CD14-positive monocyte (primary cell): ENCODE data around the gene FGGY. TPM values are rescaled to one million over a fixed set of nuclear protein-coding genes. Genes with fewer than 3 reads are reported as not detected.

Source experiments
- DNase-seq, 3 donors: peaks; one replicate each; pipeline ENCODE4 v3.0.0-alpha.2; 2011 to 2022
- H2AFZ ChIP-seq: 2 replicates; pipeline ENCODE4 v1.6.0; 2012; ENCODE audit warnings: mild to moderate bottlenecking, low read depth, low read length, inconsistent platforms; ENCODE audit not compliant: insufficient read depth, poor library complexity, severe bottlenecking
- H3K27ac ChIP-seq, 2 donors: 1 replicate in 1 of 2; 2 replicates in 1 of 2; pipeline ENCODE4 v1.5.1; 2012 to 2013; ENCODE audit warnings: low read length in 2 of 2, control low read depth in 1 of 2, inconsistent platforms in 1 of 2, low read depth in 1 of 2, mild to moderate bottlenecking in 1 of 2
- H3K27me3 ChIP-seq, 2 donors: one replicate each; pipeline versions ENCODE4 v1.6.0 to v1.6.1; 2011 to 2013; ENCODE audit warnings: low read length in 2 of 2; ENCODE audit not compliant: control insufficient read depth in 2 of 2, insufficient read depth in 2 of 2
- H3K36me3 ChIP-seq, 2 donors: replicated peaks in 1 of 2; 1 replicate in 1 of 2; 2 replicates in 1 of 2; pipeline versions ENCODE4 v1.5.1 to v1.6.1; 2012 to 2013; ENCODE audit warnings: low read length in 2 of 2, control low read depth in 1 of 2, inconsistent platforms in 1 of 2, mild to moderate bottlenecking in 1 of 2; ENCODE audit not compliant: insufficient read depth in 2 of 2, control insufficient read depth in 1 of 2
- H3K4me1 ChIP-seq, 2 donors: 1 replicate in 1 of 2; 2 replicates in 1 of 2; pipeline versions ENCODE4 v1.5.1 to v1.6.1; 2012 to 2013; ENCODE audit warnings: low read length in 2 of 2, control low read depth in 1 of 2, inconsistent platforms in 1 of 2, mild to moderate bottlenecking in 1 of 2, moderate library complexity in 1 of 2; ENCODE audit not compliant: insufficient read depth in 2 of 2, control insufficient read depth in 1 of 2
- H3K4me2 ChIP-seq: replicated peaks from 2 replicates; pipeline ENCODE3; 2012; ENCODE audit warnings: low read length, moderate library complexity, mild to moderate bottlenecking; ENCODE audit not compliant: poor library complexity, severe bottlenecking; ENCODE audit errors: extremely low read depth
- H3K4me3 ChIP-seq, 3 experiments: fragments of 200-600 bp in 1 of 3; sonication (generic) in 1 of 3; replicated peaks in 1 of 3; 1 replicate in 2 of 3; 2 replicates in 1 of 3; pipeline ENCODE4 v1.5.1; 2011 to 2013; ENCODE audit warnings: low read length in 3 of 3, mild to moderate bottlenecking in 3 of 3, control low read depth in 2 of 3, low read depth in 2 of 3, inconsistent platforms in 1 of 3, moderate library complexity in 1 of 3
- H3K79me2 ChIP-seq: 2 replicates; pipeline ENCODE4 v1.6.0; 2012; ENCODE audit warnings: mild to moderate bottlenecking, control low read depth, inconsistent platforms, low read length, moderate library complexity; ENCODE audit not compliant: insufficient read depth
- H3K9ac ChIP-seq: 2 replicates; pipeline ENCODE4 v1.6.0; 2017; ENCODE audit warnings: low read length, mild to moderate bottlenecking; ENCODE audit not compliant: insufficient read depth, poor library complexity, severe bottlenecking
- H3K9me3 ChIP-seq, 2 donors: replicated peaks in 1 of 2; 1 replicate in 1 of 2; 2 replicates in 1 of 2; pipeline versions ENCODE4 v1.5.1 to v1.6.1; 2012 to 2013; ENCODE audit warnings: low read length in 2 of 2, control low read depth in 1 of 2; ENCODE audit not compliant: control insufficient read depth in 1 of 2, insufficient read depth in 1 of 2
- H4K20me1 ChIP-seq: 2 replicates; pipeline ENCODE4 v1.6.0; 2012; ENCODE audit warnings: mild to moderate bottlenecking, low read length, control low read depth, moderate library complexity; ENCODE audit not compliant: insufficient read depth
- H3K27ac Mint-ChIP-seq, 7 donors: one replicate each; pipeline ENCODE4 v1.8.0; 2020; ENCODE audit warnings: mild to moderate bottlenecking in 7 of 7, mixed read lengths in 7 of 7, moderate library complexity in 6 of 7, inconsistent platforms in 2 of 7
- H3K27me3 Mint-ChIP-seq, 3 donors: one replicate each; pipeline ENCODE4 v1.8.0; 2021 to 2022; ENCODE audit warnings: low read depth in 3 of 3, mild to moderate bottlenecking in 3 of 3, mixed read lengths in 3 of 3, moderate library complexity in 3 of 3, inconsistent platforms in 1 of 3
- H3K36me3 Mint-ChIP-seq, 2 donors: one replicate each; pipeline ENCODE4 v1.8.0; 2020; ENCODE audit warnings: mixed read lengths in 2 of 2, inconsistent platforms in 1 of 2, mild to moderate bottlenecking in 1 of 2
- H3K4me1 Mint-ChIP-seq: one replicate; pipeline ENCODE4 v1.8.0; 2020; ENCODE audit warnings: mild to moderate bottlenecking, mixed read lengths
- H3K4me3 Mint-ChIP-seq, 2 donors: one replicate each; pipeline ENCODE4 v1.8.0; 2020; ENCODE audit warnings: mild to moderate bottlenecking in 2 of 2, mixed read lengths in 2 of 2, moderate library complexity in 1 of 2
- H3K9me3 Mint-ChIP-seq, 7 donors: one replicate each; pipeline ENCODE4 v1.8.0; 2020 to 2022; ENCODE audit warnings: mixed read lengths in 7 of 7, mild to moderate bottlenecking in 6 of 7, moderate library complexity in 6 of 7, inconsistent platforms in 2 of 7
- WGBS: methylation state at CpG from one replicate; pipeline ENCODE4 v1.1.5; 2013; ENCODE audit warnings: missing lambda C conversion rate; ENCODE audit not compliant: insufficient coverage; 5-methylcytosine and 5-hydroxymethylcytosine counted together
- intact Hi-C, 2 donors: fragments of 100-400 bp; cut with micrococcal nuclease; formaldehyde crosslinking; loops; one replicate each; pipeline versions ENCODE4 v1.15.0 to v1.15.1; 2023
- polyA plus RNA-seq, 3 donors: library from polyadenylated mRNA; depleted of rRNA in 1 of 3; unstranded in 2 of 3; stranded (reverse) in 1 of 3; fragments of 300-500 nt in 2 of 3; fragments of >200 nt in 1 of 3; fragmentation: Illumina TruSeq in 2 of 3; gene quantifications; 1 replicate in 2 of 3; 2 replicates in 1 of 3; pipeline ENCODE4 v1.2.3, GENCODE V29; 2012 to 2021
- TF ChIP-seq, protein P1 (sequence below): fragments of 200-600 bp; IDR thresholded peaks from one replicate; pipeline ENCODE4 v1.8.0; 2022; ENCODE audit warnings: antibody characterized with exemption, mild to moderate bottlenecking

The FGGY gene
- polyA plus RNA-seq, 3 donors, result 2.3 to 4.3 (median 2.9) TPM

DNA sequence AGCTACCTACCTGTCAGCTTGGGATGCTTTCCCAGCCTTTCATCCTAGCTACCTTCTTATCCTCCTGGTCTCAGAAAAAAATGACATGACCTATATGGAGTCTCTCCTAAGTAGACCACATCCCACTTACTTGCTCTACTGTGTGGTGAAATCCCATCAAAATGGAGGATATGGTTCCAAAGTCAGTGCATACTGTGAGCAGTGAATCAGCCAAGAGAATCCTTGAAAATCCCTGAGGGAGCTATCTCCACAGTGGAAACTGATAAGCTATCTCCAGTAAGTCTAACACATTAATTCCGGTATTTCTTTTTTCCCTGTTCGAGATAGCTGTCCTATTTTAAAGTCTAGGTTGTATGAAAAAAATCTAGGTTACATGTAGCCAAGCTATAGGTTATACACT lies 189.7 kb downstream of the FGGY start:
- no peaks in the 10 kb centered on the region for H3K27me3 Mint-ChIP-seq
- Histone ChIP-seq H3K27me3 (no peaks in the 10 kb centered on the region), H3K9ac (no peak overlapping the region), H3K27ac (no peak overlapping the region), H2AFZ (no peak overlapping the region), H3K4me3 (no peak overlapping the region), H3K4me2 (no peak overlapping the region), H3K9me3 (no peaks in the 10 kb centered on the region), H4K20me1 (no peaks in the 10 kb centered on the region), H3K4me1 (no peaks in the 10 kb centered on the region), H3K79me2 (no peaks in the 10 kb centered on the region), H3K36me3 (no peaks in the 10 kb centered on the region)
- TF ChIP-seq, protein P1, sequence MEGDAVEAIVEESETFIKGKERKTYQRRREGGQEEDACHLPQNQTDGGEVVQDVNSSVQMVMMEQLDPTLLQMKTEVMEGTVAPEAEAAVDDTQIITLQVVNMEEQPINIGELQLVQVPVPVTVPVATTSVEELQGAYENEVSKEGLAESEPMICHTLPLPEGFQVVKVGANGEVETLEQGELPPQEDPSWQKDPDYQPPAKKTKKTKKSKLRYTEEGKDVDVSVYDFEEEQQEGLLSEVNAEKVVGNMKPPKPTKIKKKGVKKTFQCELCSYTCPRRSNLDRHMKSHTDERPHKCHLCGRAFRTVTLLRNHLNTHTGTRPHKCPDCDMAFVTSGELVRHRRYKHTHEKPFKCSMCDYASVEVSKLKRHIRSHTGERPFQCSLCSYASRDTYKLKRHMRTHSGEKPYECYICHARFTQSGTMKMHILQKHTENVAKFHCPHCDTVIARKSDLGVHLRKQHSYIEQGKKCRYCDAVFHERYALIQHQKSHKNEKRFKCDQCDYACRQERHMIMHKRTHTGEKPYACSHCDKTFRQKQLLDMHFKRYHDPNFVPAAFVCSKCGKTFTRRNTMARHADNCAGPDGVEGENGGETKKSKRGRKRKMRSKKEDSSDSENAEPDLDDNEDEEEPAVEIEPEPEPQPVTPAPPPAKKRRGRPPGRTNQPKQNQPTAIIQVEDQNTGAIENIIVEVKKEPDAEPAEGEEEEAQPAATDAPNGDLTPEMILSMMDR, result no peak
- H3K4me3 Mint-ChIP-seq, result no peak overlapping the region
- intact Hi-C loops, result no loop called here
- H3K36me3 Mint-ChIP-seq, result peaks cover 0 to 2% of the 10 kb centered on the region in 2 donors
- no peak for DNase-seq
- H3K9me3 Mint-ChIP-seq, result peaks cover 0 to 7% (median 3%) of the 10 kb centered on the region in 7 donors
- no peak overlapping the region for H3K27ac Mint-ChIP-seq
- no CpG with 5 or more reads among the region's 2 CpGs for WGBS
- peaks cover 8% of the 10 kb centered on the region for H3K4me1 Mint-ChIP-seq

DNA sequence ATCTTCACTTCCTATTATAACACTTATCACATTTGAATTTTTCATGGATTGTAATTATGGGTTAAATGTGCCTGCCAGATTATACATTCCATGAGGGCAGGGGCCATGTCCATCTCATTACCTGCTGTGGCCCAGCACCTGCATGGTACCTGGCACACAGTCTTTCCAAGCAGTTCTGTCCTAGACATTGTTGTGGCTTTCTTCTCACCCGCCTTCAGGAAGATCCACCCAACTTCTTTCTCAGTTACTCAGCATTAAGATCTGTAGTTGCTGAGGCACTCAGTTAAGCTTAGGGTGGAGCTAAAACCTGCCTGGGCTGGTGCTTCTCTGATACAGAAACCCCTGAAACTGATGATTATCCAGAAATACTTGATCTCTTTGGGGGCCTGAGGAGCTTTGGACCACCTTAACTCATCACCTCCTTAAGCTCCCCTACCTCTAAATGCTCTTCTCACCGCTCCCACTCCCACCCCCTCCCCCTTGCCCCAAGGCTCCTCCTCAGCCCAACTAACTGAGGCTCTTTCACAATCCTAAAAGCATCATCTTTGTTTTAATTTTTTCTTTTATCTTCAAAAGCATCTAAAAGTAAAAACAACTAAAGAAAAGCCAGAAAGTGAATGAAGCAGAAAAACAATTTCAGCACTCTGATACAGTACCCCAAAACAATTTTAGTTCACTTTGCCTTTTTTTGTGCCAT lies 190.6 kb downstream of the FGGY start:
- no peak for DNase-seq
- Histone ChIP-seq H4K20me1 (no peaks in the 10 kb centered on the region), H3K27me3 (no peaks in the 10 kb centered on the region), H3K36me3 (no peaks in the 10 kb centered on the region), H2AFZ (no peak overlapping the region), H3K9me3 (no peaks in the 10 kb centered on the region), H3K9ac (no peak overlapping the region), H3K4me3 (no peak overlapping the region), H3K27ac (no peak overlapping the region), H3K4me1 (no peaks in the 10 kb centered on the region), H3K4me2 (no peak overlapping the region), H3K79me2 (no peaks in the 10 kb centered on the region)
- WGBS, result 78% methylated on average over 1 of the region's 2 CpGs
- Mint-ChIP-seq H3K9me3 (peaks cover 2 to 10% (median 7%) of the 10 kb centered on the region in 7 donors), H3K27ac (no peak overlapping the region), H3K27me3 (no peaks in the 10 kb centered on the region), H3K4me3 (no peak overlapping the region), H3K36me3 (peaks cover 0 to 2% of the 10 kb centered on the region in 2 donors), H3K4me1 (peaks cover 8% of the 10 kb centered on the region)
- intact Hi-C loops, result no loop called here
- TF ChIP-seq, protein P1, result no peak
